ENCODE results near the gene BCL2.

GRCh38 chr18:63261029-63261428 is 58.5 kb downstream of the BCL2 start:
- TF ChIP-seq CTCF (conservative IDR thresholded peaks at IDR 0.05 in 1 of 2, IDR thresholded peaks at IDR 0.05 in 1 of 2; ENCODE audit: extremely low read depth in 1 of 2, insufficient read depth in 1 of 2, low read depth in 1 of 2, low read length in 2 of 2) (no peak), EZH2 (IDR thresholded peaks at IDR 0.05; ENCODE audit: borderline replicate concordance, low read length) (no peak)

All from mammary epithelial cell (primary cell).